Activated T-cell treated with anti-CD3 and anti-CD28 coated beads, Interleukin-2, amount 50 U/mL, for 24 hours (primary cell): ENCODE data around the gene CDKN2B-AS1.
"Not testable (repeated sequence)": the region's sequence is repeated elsewhere in the genome, so short reads cannot be mapped to it uniquely, and the experiment has no call there.

Source experiments
- DNase-seq: peaks from one replicate; pipeline ENCODE4 v3.0.0-alpha.2; 2020
- H3K27ac Mint-ChIP-seq: 2 replicates; pipeline ENCODE4 v1.8.0; 2020; ENCODE audit warnings: mild to moderate bottlenecking, mixed read lengths
- H3K27me3 Mint-ChIP-seq: 2 replicates; pipeline ENCODE4 v1.8.0; 2020; ENCODE audit warnings: mixed read lengths
- H3K36me3 Mint-ChIP-seq: 2 replicates; pipeline ENCODE4 v1.8.0; 2020; ENCODE audit warnings: low read depth, mixed read lengths
- H3K4me1 Mint-ChIP-seq: 2 replicates; pipeline ENCODE4 v1.8.0; 2020; ENCODE audit warnings: low read depth, mixed read lengths
- H3K4me3 Mint-ChIP-seq: 2 replicates; pipeline ENCODE4 v1.8.0; 2020; ENCODE audit warnings: mild to moderate bottlenecking, moderate library complexity, mixed read lengths
- H3K9me3 Mint-ChIP-seq: 2 replicates; pipeline ENCODE4 v1.8.0; 2020; ENCODE audit warnings: mixed read lengths

The CDKN2B-AS1 gene

GRCh38 chr9:21994556-21995005, at the start of gene CDKN2B-AS1:
Gene CDKN2B-AS1 (plus strand): TSS chr9:21994791.
- peak; percentile 62 for DNase-seq

GRCh38 chr9:21945606-21946005, 49.0 kb upstream of the CDKN2B-AS1 start:
- H3K9me3 Mint-ChIP-seq = no peaks in the 10 kb centered on the region
- H3K27ac Mint-ChIP-seq = no peak overlapping the region
- DNase-seq = no peak
- no peaks in the 10 kb centered on the region for H3K4me1 Mint-ChIP-seq
- H3K4me3 Mint-ChIP-seq = no peak overlapping the region
- no peaks in the 10 kb centered on the region for H3K36me3 Mint-ChIP-seq
- H3K27me3 Mint-ChIP-seq = peaks cover 33% of the 10 kb centered on the region

More at GRCh38 chr9:21994556-21995005, at the start of gene CDKN2B-AS1:
- Mint-ChIP-seq H3K9me3 (no peaks in the 10 kb centered on the region), H3K4me3 (peak within 1 kb of the TSS; percentile 88), H3K4me1 (peaks cover 19% of the 10 kb centered on the region), H3K27ac (peak within 1 kb of the TSS; percentile 77), H3K27me3 (peaks cover 59% of the 10 kb centered on the region), H3K36me3 (peaks cover 2% of the 10 kb centered on the region)

- H3K4me1 Mint-ChIP-seq = no peaks in the 10 kb centered on the region
- H3K9me3 Mint-ChIP-seq = peaks cover 5% of the 10 kb centered on the region
- H3K36me3 Mint-ChIP-seq = peaks cover 2% of the 10 kb centered on the region
- H3K27me3 Mint-ChIP-seq = peaks cover 43% of the 10 kb centered on the region
- no peak for DNase-seq
- no peak overlapping the region for H3K27ac Mint-ChIP-seq
- H3K4me3 Mint-ChIP-seq = no peak overlapping the region
These were observed 35.8 kb upstream of the CDKN2B-AS1 start for GRCh38 chr9:21958833-21959232.

GRCh38 chr9:21959268-21959667, 35.3 kb upstream of the CDKN2B-AS1 start:
- not testable (repeated sequence) for H3K36me3 Mint-ChIP-seq, H3K9me3 Mint-ChIP-seq, H3K4me3 Mint-ChIP-seq, H3K4me1 Mint-ChIP-seq, H3K27ac Mint-ChIP-seq, DNase-seq
- peaks cover 44% of the 10 kb centered on the region for H3K27me3 Mint-ChIP-seq

- Mint-ChIP-seq H3K9me3 (peaks cover 5% of the 10 kb centered on the region), H3K36me3 (peaks cover 2% of the 10 kb centered on the region), H3K27me3 (peaks cover 66% of the 10 kb centered on the region), H3K27ac (no peak overlapping the region), H3K4me1 (peaks cover 18% of the 10 kb centered on the region), H3K4me3 (no peak overlapping the region)
- no peak for DNase-seq
These were observed 33.0 kb upstream of the CDKN2B-AS1 start for GRCh38 chr9:21961569-21961968.

- Mint-ChIP-seq H3K4me3 (peak overlapping the region; percentile 59), H3K36me3 (peaks cover 7% of the 10 kb centered on the region), H3K27me3 (peaks cover 95% of the 10 kb centered on the region), H3K27ac (peak overlapping the region; percentile 50), H3K4me1 (peaks cover 29% of the 10 kb centered on the region), H3K9me3 (peaks cover 19% of the 10 kb centered on the region)
- peak; percentile 64 for DNase-seq
These were observed 29.6 kb upstream of the CDKN2B-AS1 start for GRCh38 chr9:21964925-21965385.

- no peak for DNase-seq
- Mint-ChIP-seq H3K9me3 (peaks cover 24% of the 10 kb centered on the region), H3K27ac (peak overlapping the region; percentile 50)
These were observed 29.1 kb upstream of the CDKN2B-AS1 start for GRCh38 chr9:21965401-21965951.

GRCh38 chr9:21966140-21966851, 28.3 kb upstream of the CDKN2B-AS1 start:
- H3K4me3 Mint-ChIP-seq = no peak overlapping the region
- H3K36me3 Mint-ChIP-seq = peaks cover 8% of the 10 kb centered on the region
- DNase-seq = no peak
- H3K27ac Mint-ChIP-seq = no peak overlapping the region
- peaks cover 98% of the 10 kb centered on the region for H3K27me3 Mint-ChIP-seq
- peaks cover 25% of the 10 kb centered on the region for H3K9me3 Mint-ChIP-seq
- peaks cover 31% of the 10 kb centered on the region for H3K4me1 Mint-ChIP-seq

More at GRCh38 chr9:21965401-21965951, 29.1 kb upstream of the CDKN2B-AS1 start:
- H3K36me3 Mint-ChIP-seq = peaks cover 8% of the 10 kb centered on the region
- H3K27me3 Mint-ChIP-seq = peaks cover 95% of the 10 kb centered on the region
- peak overlapping the region; percentile 59 for H3K4me3 Mint-ChIP-seq
- peaks cover 29% of the 10 kb centered on the region for H3K4me1 Mint-ChIP-seq

GRCh38 chr9:21967169-21967568, 27.4 kb upstream of the CDKN2B-AS1 start:
- Mint-ChIP-seq H3K4me1 (peaks cover 31% of the 10 kb centered on the region), H3K27me3 (peaks cover 98% of the 10 kb centered on the region), H3K36me3 (peaks cover 8% of the 10 kb centered on the region), H3K4me3 (no peak overlapping the region), H3K9me3 (peaks cover 25% of the 10 kb centered on the region), H3K27ac (no peak overlapping the region)
- DNase-seq = no peak

GRCh38 chr9:21967702-21968101, 26.9 kb upstream of the CDKN2B-AS1 start:
- no peak for DNase-seq
- H3K4me3 Mint-ChIP-seq = no peak overlapping the region
- peaks cover 8% of the 10 kb centered on the region for H3K36me3 Mint-ChIP-seq
- peaks cover 31% of the 10 kb centered on the region for H3K4me1 Mint-ChIP-seq
- H3K27ac Mint-ChIP-seq = no peak overlapping the region
- peaks cover 23% of the 10 kb centered on the region for H3K9me3 Mint-ChIP-seq
- peaks cover 98% of the 10 kb centered on the region for H3K27me3 Mint-ChIP-seq

- Mint-ChIP-seq H3K36me3 (peaks cover 7% of the 10 kb centered on the region), H3K4me3 (no peak overlapping the region), H3K27ac (peak overlapping the region; percentile 22), H3K4me1 (peaks cover 31% of the 10 kb centered on the region), H3K9me3 (peaks cover 21% of the 10 kb centered on the region), H3K27me3 (peaks cover 98% of the 10 kb centered on the region)
- DNase-seq = no peak
These were observed 26.1 kb upstream of the CDKN2B-AS1 start for GRCh38 chr9:21968331-21969010.

GRCh38 chr9:21969011-21969940, 25.3 kb upstream of the CDKN2B-AS1 start:
- Mint-ChIP-seq H3K4me3 (no peak overlapping the region), H3K4me1 (peaks cover 33% of the 10 kb centered on the region), H3K9me3 (peaks cover 21% of the 10 kb centered on the region), H3K27me3 (peaks cover 98% of the 10 kb centered on the region), H3K36me3 (peaks cover 6% of the 10 kb centered on the region), H3K27ac (peak overlapping the region; percentile 22)
- no peak for DNase-seq

- H3K27me3 Mint-ChIP-seq = peaks cover 98% of the 10 kb centered on the region
- peaks cover 6% of the 10 kb centered on the region for H3K36me3 Mint-ChIP-seq
- peaks cover 31% of the 10 kb centered on the region for H3K4me1 Mint-ChIP-seq
- DNase-seq = no peak
- H3K4me3 Mint-ChIP-seq = no peak overlapping the region
- no peak overlapping the region for H3K27ac Mint-ChIP-seq
- peaks cover 21% of the 10 kb centered on the region for H3K9me3 Mint-ChIP-seq
These were observed 24.4 kb upstream of the CDKN2B-AS1 start for GRCh38 chr9:21969951-21970799.
